Right lobe of liver (tissue), 6 donors: ENCODE results near the gene TMEM106C. TPM values are rescaled to one million over a fixed set of nuclear protein-coding genes. Genes with fewer than 3 reads are reported as not detected.

ENCODE experiments used
- ATAC-seq, 4 donors: fragments of 200-7000 bp; cut with Tn5 transposase; one replicate each; pipeline ENCODE4 v1.9.1; 2020; ENCODE audit warnings: mild to moderate bottlenecking in 4 of 4, moderate library complexity in 4 of 4
- DNase-seq, 3 donors: peaks; one replicate each; pipeline ENCODE4 v3.0.0-alpha.2; 2020
- H3K27ac ChIP-seq, 3 donors: fragments of 200-600 bp; one replicate each; pipeline ENCODE4 v1.8.0; 2022
- H3K27me3 ChIP-seq, 2 donors: fragments of 200-600 bp; one replicate each; pipeline ENCODE4 v1.8.0; 2022
- H3K36me3 ChIP-seq, 4 donors: fragments of 200-600 bp; sonication (generic) in 1 of 4; one replicate each; pipeline versions ENCODE4 v1.5.1 to v1.8.0; 2017 to 2022; ENCODE audit warnings: control low read depth in 1 of 4
- H3K4me1 ChIP-seq, 4 donors: fragments of 200-600 bp; sonication (generic) in 1 of 4; one replicate each; pipeline versions ENCODE4 v1.5.1 to v1.8.0; 2017 to 2022; ENCODE audit warnings: control low read depth in 1 of 4
- H3K4me3 ChIP-seq, 3 donors: fragments of 200-600 bp; one replicate each; pipeline ENCODE4 v1.8.0; 2022
- H3K9me3 ChIP-seq, 4 donors: fragments of 200-600 bp; sonication (generic) in 1 of 4; one replicate each; pipeline versions ENCODE4 v1.5.1 to v1.8.0; 2017 to 2022; ENCODE audit warnings: control low read depth in 1 of 4
- CTCF ChIP-seq, 4 donors: fragments of 200-600 bp in 3 of 4; fragments of 450-650 bp in 1 of 4; IDR thresholded peaks; one replicate each; pipeline versions ENCODE4 v1.5.1 to v1.8.0; 2016 to 2022; ENCODE audit warnings: antibody characterized with exemption in 4 of 4, mild to moderate bottlenecking in 2 of 4
- POLR2A ChIP-seq: fragments of 450-650 bp; IDR thresholded peaks from one replicate; pipeline ENCODE4 v1.6.1; 2017; ENCODE audit warnings: antibody characterized with exemption, mild to moderate bottlenecking
- WGBS: methylation state at CpG from one replicate; pipeline ENCODE4 v1.1.6; 2018; ENCODE audit warnings: low coverage, low lambda C conversion rate; ENCODE audit not compliant: insufficient coverage; ENCODE audit errors: missing lambda C conversion rate; 5-methylcytosine and 5-hydroxymethylcytosine counted together
- intact Hi-C, 2 donors: fragments of 100-400 bp; cut with DNase I; formaldehyde crosslinking; loops; one replicate each; pipeline versions ENCODE4 v1.11.2 to v1.14.1; 2022
- total RNA-seq, 6 experiments: library from RNA; depleted of rRNA in 2 of 6; stranded (reverse); fragments of >200 nt in 2 of 6; fragmentation: NEBNext Ultra II Directional in 3 of 6; extraction: Animal tissue kit (Norgen Biotek cat#: 25700) in 3 of 6; gene quantifications; one replicate each; pipeline versions ENCODE4 v1.1.0 to v1.2.4, GENCODE V29; 2016 to 2023
- donor health status: DM: no; HTN: yes; CAD: no.
- donor health status: DM: no; HTN: no; CAD: no.
- donor health status: DM: no; HTN: no; CAD: no.
- donor health status: DM: no; HTN: yes; CAD: no.
- donor health status: DM: no; HTN: yes; CAD: no.

Gene TMEM106C
- total RNA-seq, 6 experiments from 2014 or later, result 13.8 to 55.6 (median 34.7) TPM

DNA sequence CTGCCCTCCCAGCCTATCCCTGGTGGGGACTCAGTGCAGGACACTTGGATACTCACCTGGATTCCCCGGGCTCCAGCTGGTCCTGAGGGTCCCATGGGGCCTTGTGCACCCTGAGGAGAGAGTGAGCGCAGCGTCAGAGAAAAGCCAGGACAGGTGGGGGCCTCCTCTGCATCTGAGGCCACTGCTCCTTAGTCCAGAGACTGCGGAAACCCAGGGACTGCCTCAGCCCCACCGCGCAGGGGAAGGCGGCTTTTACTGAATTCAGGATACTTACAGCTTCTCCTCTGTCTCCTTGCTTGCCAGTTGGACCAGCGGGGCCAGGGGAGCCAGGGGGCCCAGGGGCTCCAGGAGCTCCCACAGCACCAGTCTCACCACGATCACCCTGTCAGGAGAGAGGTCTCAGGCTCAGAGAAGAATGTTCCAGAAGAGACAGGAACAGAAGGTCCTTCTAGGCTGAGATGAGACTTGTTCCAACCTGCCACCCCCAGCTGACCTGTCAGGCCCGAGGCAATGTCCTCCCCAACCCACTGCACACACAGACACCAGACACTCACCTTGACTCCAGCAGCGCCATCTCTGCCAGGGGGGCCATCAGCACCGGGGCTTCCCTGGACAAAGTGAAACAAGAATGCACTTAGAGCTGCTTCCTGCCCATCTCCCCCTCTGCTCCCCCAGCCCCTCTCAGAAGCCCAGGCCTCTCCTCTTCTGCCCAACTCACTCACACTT is 13.8 kb downstream of the TMEM106C start:
- ATAC-seq, result no peak

DNA sequence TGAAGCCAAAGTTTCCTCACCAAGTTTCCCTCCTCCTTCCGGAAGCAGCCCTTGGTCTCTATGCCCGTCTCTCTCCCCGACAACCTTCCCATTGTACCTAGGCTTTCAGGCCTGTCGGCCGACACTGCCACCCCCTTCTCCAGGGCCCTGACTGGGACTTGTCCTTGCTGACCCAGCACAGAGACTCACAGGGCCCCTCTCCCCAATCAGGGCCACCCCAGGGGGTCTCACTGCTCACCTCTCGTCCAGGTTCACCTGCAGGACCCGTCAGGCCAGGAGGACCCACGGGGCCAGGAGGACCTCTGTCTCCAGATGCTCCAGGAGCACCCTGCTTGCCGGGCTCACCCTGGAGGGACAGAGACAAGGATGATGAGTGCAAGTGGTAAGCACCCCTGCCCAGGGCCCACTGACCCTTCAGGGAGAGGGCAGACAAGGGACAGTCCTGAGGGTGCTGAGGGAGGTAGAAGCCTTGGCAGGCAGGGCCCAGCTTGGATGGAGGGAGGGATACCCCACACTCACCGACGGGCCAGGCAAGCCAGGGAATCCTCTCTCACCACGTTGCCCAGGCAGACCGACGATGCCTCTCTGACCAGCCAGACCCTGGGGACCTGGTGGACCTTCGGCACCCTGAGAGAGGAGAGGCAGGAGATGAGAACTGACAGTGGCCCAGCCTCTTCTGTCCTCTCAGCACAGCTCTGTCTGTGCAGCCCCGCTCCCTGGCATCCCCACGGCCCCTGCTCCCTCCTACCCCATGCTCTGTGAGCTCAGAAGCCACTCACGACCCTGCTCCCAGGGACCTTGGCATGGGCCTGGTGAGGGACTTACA is 14.6 kb downstream of the TMEM106C start:
- Histone ChIP-seq H3K36me3 (no peaks in the 10 kb centered on the region), H3K9me3 (no peaks in the 10 kb centered on the region), H3K27ac (no peak overlapping the region), H3K27me3 (no peaks in the 10 kb centered on the region), H3K4me1 (no peaks in the 10 kb centered on the region), H3K4me3 (no peak overlapping the region)
- WGBS, result 80% methylated on average over 5 of the region's 18 CpGs
- no peak for DNase-seq
- intact Hi-C loops, result no loop called here
- no peak for ATAC-seq
- TF ChIP-seq POLR2A, result no peak
- TF ChIP-seq CTCF (IDR thresholded peaks at IDR 0.05), result no peak

More for the DNA sequence above, 13.8 kb downstream of the TMEM106C start:
- Histone ChIP-seq H3K4me3 (no peak overlapping the region), H3K27ac (no peak overlapping the region), H3K4me1 (no peaks in the 10 kb centered on the region), H3K27me3 (no peaks in the 10 kb centered on the region), H3K36me3 (no peaks in the 10 kb centered on the region), H3K9me3 (no peaks in the 10 kb centered on the region)
- TF ChIP-seq CTCF (IDR thresholded peaks at IDR 0.05) (no peak), POLR2A (no peak)
- WGBS, result 80% methylated on average over 1 of the region's 12 CpGs
- DNase-seq, result no peak
- intact Hi-C loops, result no loop called here

GRCh38 chr12:47978598-47978873 is 15.1 kb downstream of the TMEM106C start:
- H3K9me3 ChIP-seq, result no peaks in the 10 kb centered on the region
- 0% methylated on average over 1 of the region's 7 CpGs for WGBS

GRCh38 chr12:47979166-47979565 is 15.8 kb downstream of the TMEM106C start:
- Histone ChIP-seq H3K4me3 (no peak overlapping the region), H3K36me3 (no peaks in the 10 kb centered on the region), H3K27me3 (no peaks in the 10 kb centered on the region), H3K9me3 (no peaks in the 10 kb centered on the region), H3K4me1 (no peaks in the 10 kb centered on the region), H3K27ac (no peak overlapping the region)
- DNase-seq (no peak), ATAC-seq (no peak)
- intact Hi-C loops, result no loop called here
- WGBS, result 94% methylated on average over 3 of the region's 5 CpGs
- no peak for TF ChIP-seq CTCF (IDR thresholded peaks at IDR 0.05)
- no peak for TF ChIP-seq POLR2A

More at GRCh38 chr12:47978598-47978873, 15.1 kb downstream of the TMEM106C start:
- no peak overlapping the region for H3K27ac ChIP-seq
- no peaks in the 10 kb centered on the region for H3K27me3 ChIP-seq
- no peak for ATAC-seq
- H3K36me3 ChIP-seq, result no peaks in the 10 kb centered on the region
- TF ChIP-seq CTCF (IDR thresholded peaks at IDR 0.05) (no peak), POLR2A (no peak)
- no peaks in the 10 kb centered on the region for H3K4me1 ChIP-seq
- H3K4me3 ChIP-seq, result no peak overlapping the region
- peak in 1 of 3 donors; percentile 45 for DNase-seq
- intact Hi-C loops, result no loop called here
